ENCODE data around the gene PAX7.

The PAX7 gene

GRCh38 chr1:18614069-18614735 lies 16.4 kb upstream of the PAX7 start:
- TF ChIP-seq CTCF (IDR thresholded peaks at IDR 0.05; ENCODE audit: borderline replicate concordance, extremely low read depth, low read length, poor library complexity, severe bottlenecking) (no peak), EZH2 (IDR thresholded peaks at IDR 0.05; ENCODE audit: borderline replicate concordance, low read depth, low read length, severe bottlenecking) (no peak)
- DNase-seq (no peak), ATAC-seq (ENCODE audit: insufficient read depth, low read depth) (no peak)
- no peaks in the 10 kb centered on the region for H3K79me2 ChIP-seq (ENCODE audit: insufficient read depth, low read length)
- H3K4me1 ChIP-seq (ENCODE audit: insufficient read depth, low read length) = no peaks in the 10 kb centered on the region
- H3K9ac ChIP-seq (ENCODE audit: low read depth, low read length) = no peak overlapping the region
- H3K36me3 ChIP-seq (ENCODE audit: insufficient read depth, low read length) = no peaks in the 10 kb centered on the region
- no peaks in the 10 kb centered on the region for H4K20me1 ChIP-seq (ENCODE audit: insufficient read depth, low read length)
- peaks cover 3% of the 10 kb centered on the region for H3K27me3 ChIP-seq (ENCODE audit: insufficient read depth, low read length, poor library complexity)
- no peak overlapping the region for H2AFZ ChIP-seq (ENCODE audit: low read depth, low read length)
- H3K4me3 ChIP-seq (ENCODE audit: low read depth in 1 of 2, low read length in 2 of 2) = no peak overlapping the region
- H3K9me3 ChIP-seq (ENCODE audit: insufficient read depth, low read length, severe bottlenecking) = no peaks in the 10 kb centered on the region
- H3K4me2 ChIP-seq (ENCODE audit: insufficient read depth, low read length) = no peak overlapping the region
- no peak overlapping the region for H3K27ac ChIP-seq (ENCODE audit: low read length)

- TF ChIP-seq CTCF (IDR thresholded peaks at IDR 0.05; ENCODE audit: borderline replicate concordance, extremely low read depth, low read length, poor library complexity, severe bottlenecking) = no peak
- TF ChIP-seq EZH2 (IDR thresholded peaks at IDR 0.05; ENCODE audit: borderline replicate concordance, low read depth, low read length, severe bottlenecking) = no peak
- no peaks in the 10 kb centered on the region for H4K20me1 ChIP-seq (ENCODE audit: insufficient read depth, low read length)
- H3K36me3 ChIP-seq (ENCODE audit: insufficient read depth, low read length) = no peaks in the 10 kb centered on the region
- H3K4me2 ChIP-seq (ENCODE audit: insufficient read depth, low read length) = no peak overlapping the region
- DNase-seq (no peak), ATAC-seq (ENCODE audit: insufficient read depth, low read depth) (no peak)
- no peak overlapping the region for H3K9ac ChIP-seq (ENCODE audit: low read depth, low read length)
- H3K9me3 ChIP-seq (ENCODE audit: insufficient read depth, low read length, severe bottlenecking) = no peaks in the 10 kb centered on the region
- no peak overlapping the region for H3K4me3 ChIP-seq (ENCODE audit: low read depth in 1 of 2, low read length in 2 of 2)
- no peak overlapping the region for H2AFZ ChIP-seq (ENCODE audit: low read depth, low read length)
- H3K27ac ChIP-seq (ENCODE audit: low read length) = no peak overlapping the region
- no peaks in the 10 kb centered on the region for H3K79me2 ChIP-seq (ENCODE audit: insufficient read depth, low read length)
- no peaks in the 10 kb centered on the region for H3K4me1 ChIP-seq (ENCODE audit: insufficient read depth, low read length)
- peaks cover 3% of the 10 kb centered on the region for H3K27me3 ChIP-seq (ENCODE audit: insufficient read depth, low read length, poor library complexity)
Measured at GRCh38 chr1:18618546-18619466, 11.8 kb upstream of the PAX7 start.

GRCh38 chr1:18619467-18619835 lies 11.2 kb upstream of the PAX7 start:
- Histone ChIP-seq H3K9ac (ENCODE audit: low read depth, low read length) (no peak overlapping the region), H3K4me1 (ENCODE audit: insufficient read depth, low read length) (no peaks in the 10 kb centered on the region), H3K27me3 (ENCODE audit: insufficient read depth, low read length, poor library complexity) (no peaks in the 10 kb centered on the region), H3K27ac (ENCODE audit: low read length) (no peak overlapping the region), H3K4me3 (ENCODE audit: low read depth in 1 of 2, low read length in 2 of 2) (no peak overlapping the region), H4K20me1 (ENCODE audit: insufficient read depth, low read length) (no peaks in the 10 kb centered on the region), H3K9me3 (ENCODE audit: insufficient read depth, low read length, severe bottlenecking) (no peaks in the 10 kb centered on the region), H3K4me2 (ENCODE audit: insufficient read depth, low read length) (no peak overlapping the region), H3K36me3 (ENCODE audit: insufficient read depth, low read length) (no peaks in the 10 kb centered on the region), H3K79me2 (ENCODE audit: insufficient read depth, low read length) (no peaks in the 10 kb centered on the region), H2AFZ (ENCODE audit: low read depth, low read length) (no peak overlapping the region)
- TF ChIP-seq EZH2 (IDR thresholded peaks at IDR 0.05; ENCODE audit: borderline replicate concordance, low read depth, low read length, severe bottlenecking) (no peak), CTCF (IDR thresholded peaks at IDR 0.05; ENCODE audit: borderline replicate concordance, extremely low read depth, low read length, poor library complexity, severe bottlenecking) (no peak)
- no peak for ATAC-seq (ENCODE audit: insufficient read depth, low read depth)
- no peak for DNase-seq
